H1 (cell line): ENCODE data around the gene C1QA. TPM values are rescaled to one million over a fixed set of nuclear protein-coding genes. Genes with fewer than 3 reads are reported as not detected.

Experiments used
- CTCF ChIA-PET: fragments of 300-600 bp; sonication (Branson Sonifier 250); formaldehyde crosslinking; loops from one replicate; lab custom pipeline; 2021; ENCODE audit not compliant: partially characterized antibody; lab: Charles Lee
- POLR2A ChIA-PET: fragments of 300-600 bp; sonication (Branson Sonifier 250); formaldehyde crosslinking; loops from one replicate; lab custom pipeline; 2021; ENCODE audit warnings: inconsistent platforms; ENCODE audit not compliant: partially characterized antibody; lab: Charles Lee
- DNase-seq, 2 experiments: peaks; one replicate each; pipeline versions ENCODE4 v3.0.0 to v3.0.0-alpha.2; 2010 to 2022; ENCODE audit warnings: low spot score in 2 of 2, low read depth in 1 of 2, mixed read lengths in 1 of 2
- FAIRE-seq: peaks from 2 replicates; lab custom pipeline; 2011; peaks lifted over from hg19 to GRCh38; lab: Jason Lieb, UNC
- H2AFZ ChIP-seq: 2 replicates; pipeline ENCODE4 v1.8.1; 2012; ENCODE audit warnings: low read length, inconsistent platforms
- H2AK5ac ChIP-seq: 2 replicates; pipeline ENCODE4 v1.6.1; 2013; ENCODE audit warnings: low read depth, low read length
- H2BK120ac ChIP-seq: replicated peaks from 2 replicates; pipeline ENCODE3; 2013; ENCODE audit warnings: low read depth, low read length, inconsistent platforms
- H2BK12ac ChIP-seq: 2 replicates; pipeline ENCODE4 v1.6.1; 2013; ENCODE audit warnings: low read depth, low read length
- H2BK15ac ChIP-seq: 2 replicates; pipeline ENCODE4 v1.6.1; 2013; ENCODE audit warnings: low read length
- H2BK20ac ChIP-seq: 2 replicates; pipeline ENCODE4 v1.6.1; 2013; ENCODE audit warnings: low read length
- H2BK5ac ChIP-seq: 2 replicates; pipeline ENCODE4 v1.6.1; 2013; ENCODE audit warnings: low read depth, low read length
- H3K14ac ChIP-seq: 2 replicates; pipeline ENCODE4 v1.6.1; 2013; ENCODE audit warnings: inconsistent platforms; ENCODE audit not compliant: insufficient read length
- H3K18ac ChIP-seq: 2 replicates; pipeline ENCODE4 v1.6.1; 2013; ENCODE audit warnings: low read length; ENCODE audit errors: extremely low read depth
- H3K23ac ChIP-seq: 2 replicates; pipeline ENCODE4 v1.6.1; 2013; ENCODE audit warnings: inconsistent platforms; ENCODE audit not compliant: insufficient read length
- H3K23me2 ChIP-seq: 2 replicates; pipeline ENCODE4 v1.6.1; 2013; ENCODE audit warnings: low read depth, low read length
- H3K27ac ChIP-seq: 2 replicates; pipeline ENCODE4 v1.6.1; 2011; ENCODE audit warnings: low read depth, low read length, inconsistent platforms
- H3K27me3 ChIP-seq, 4 experiments: replicated peaks in 1 of 4; 1 replicate in 1 of 4; 2 replicates in 3 of 4; pipeline versions ENCODE4 v1.6.1 to v1.8.1; 2011 to 2013; ENCODE audit warnings: low read length in 3 of 4, mild to moderate bottlenecking in 3 of 4, inconsistent platforms in 2 of 4, mixed read lengths in 2 of 4, moderate library complexity in 1 of 4; ENCODE audit not compliant: control insufficient read depth in 3 of 4, insufficient read depth in 3 of 4; ENCODE audit errors: extremely low read depth in 1 of 4
- H3K36me3 ChIP-seq, 4 experiments: 2 replicates each; pipeline versions ENCODE4 v1.6.1 to v1.8.1; 2011 to 2013; ENCODE audit warnings: mild to moderate bottlenecking in 4 of 4, low read length in 3 of 4, moderate library complexity in 2 of 4, control low read depth in 1 of 4, inconsistent platforms in 1 of 4; ENCODE audit not compliant: insufficient read depth in 4 of 4, control insufficient read depth in 2 of 4
- H3K4ac ChIP-seq: replicated peaks from 2 replicates; pipeline ENCODE3; 2013; ENCODE audit warnings: low read length, low read depth, mixed read lengths, inconsistent platforms; ENCODE audit not compliant: insufficient read length
- H3K4me1 ChIP-seq, 4 experiments: replicated peaks in 1 of 4; 1 replicate in 1 of 4; 2 replicates in 3 of 4; pipeline versions ENCODE4 v1.6.1 to v1.8.1; 2011 to 2013; ENCODE audit warnings: low read length in 3 of 4, inconsistent platforms in 2 of 4, mixed read lengths in 1 of 4; ENCODE audit not compliant: insufficient read depth in 4 of 4, control insufficient read depth in 3 of 4
- H3K4me2 ChIP-seq, 2 experiments: 2 replicates each; pipeline versions ENCODE4 v1.6.1 to v1.8.1; 2011 to 2013; ENCODE audit warnings: low read depth in 2 of 2, low read length in 2 of 2, control low read depth in 1 of 2, inconsistent platforms in 1 of 2, mild to moderate bottlenecking in 1 of 2; ENCODE audit not compliant: insufficient read depth in 1 of 2
- H3K4me3 ChIP-seq, 4 experiments: fragments of 200-600, 300-600 bp in 1 of 4; sonication (generic), shearing (Covaris generic), sonication (Bioruptor Twin) in 1 of 4; 2 replicates each; pipeline versions ENCODE4 v1.5.1 to v1.8.1; 2011 to 2016; ENCODE audit warnings: low read length in 4 of 4, low read depth in 3 of 4, control low read depth in 2 of 4, inconsistent platforms in 2 of 4, mild to moderate bottlenecking in 2 of 4, mixed read lengths in 1 of 4, moderate library complexity in 1 of 4; ENCODE audit not compliant: insufficient read depth in 2 of 4; ENCODE audit errors: extremely low read depth in 1 of 4
- H3K56ac ChIP-seq: replicated peaks from 2 replicates; pipeline ENCODE3; 2013; ENCODE audit warnings: low read depth, mild to moderate bottlenecking, mixed read lengths, low read length, inconsistent platforms; ENCODE audit not compliant: insufficient read length
- H3K79me1 ChIP-seq: 2 replicates; pipeline ENCODE4 v1.6.1; 2013; ENCODE audit warnings: low read depth, low read length, control low read depth
- H3K79me2 ChIP-seq, 2 experiments: 2 replicates each; pipeline versions ENCODE4 v1.6.1 to v1.8.1; 2012 to 2013; ENCODE audit warnings: low read length in 2 of 2, mild to moderate bottlenecking in 2 of 2, inconsistent platforms in 1 of 2; ENCODE audit not compliant: insufficient read depth in 2 of 2, control insufficient read depth in 1 of 2
- H3K9ac ChIP-seq, 4 experiments: replicated peaks in 1 of 4; 1 replicate in 1 of 4; 2 replicates in 3 of 4; pipeline versions ENCODE4 v1.6.1 to v1.8.1; 2011 to 2013; ENCODE audit warnings: low read depth in 3 of 4, low read length in 3 of 4, control low read depth in 2 of 4, mild to moderate bottlenecking in 2 of 4, moderate library complexity in 2 of 4, inconsistent platforms in 1 of 4; ENCODE audit errors: extremely low read depth in 1 of 4
- H3K9me3 ChIP-seq, 2 experiments: 2 replicates each; pipeline versions ENCODE4 v1.6.1 to v1.8.1; 2012 to 2013; ENCODE audit warnings: mild to moderate bottlenecking in 2 of 2, moderate library complexity in 2 of 2, control low read depth in 1 of 2, inconsistent platforms in 1 of 2, low read depth in 1 of 2, low read length in 1 of 2, mixed read lengths in 1 of 2; ENCODE audit not compliant: insufficient read depth in 2 of 2
- H4K20me1 ChIP-seq, 2 experiments: replicated peaks in 1 of 2; 2 replicates each; pipeline versions ENCODE3 to v1.8.1; 2011 to 2013; ENCODE audit warnings: inconsistent platforms in 2 of 2, low read length in 2 of 2, mild to moderate bottlenecking in 1 of 2; ENCODE audit not compliant: insufficient read depth in 2 of 2, control insufficient read depth in 1 of 2
- H4K5ac ChIP-seq: 2 replicates; pipeline ENCODE4 v1.6.1; 2013; ENCODE audit warnings: low read length, low read depth, mixed read lengths, inconsistent platforms; ENCODE audit not compliant: insufficient read length
- H4K8ac ChIP-seq: 2 replicates; pipeline ENCODE4 v1.8.0; 2013; ENCODE audit warnings: mild to moderate bottlenecking, moderate library complexity, low read length, inconsistent platforms; ENCODE audit not compliant: insufficient read depth; ENCODE audit errors: extremely low read depth
- H4K91ac ChIP-seq: replicated peaks from 2 replicates; pipeline ENCODE3; 2013; ENCODE audit warnings: low read length, mixed read lengths, inconsistent platforms; ENCODE audit not compliant: insufficient read length
- SIX5 ChIP-seq: IDR thresholded peaks from 2 replicates; pipeline ENCODE4 v1.6.1; 2011; ENCODE audit warnings: mild to moderate bottlenecking, low read depth, low read length
- USF2 ChIP-seq: IDR thresholded peaks from 2 replicates; pipeline ENCODE4 v1.6.1; 2011; ENCODE audit warnings: low read length, improper control_type of control experiment
- WGBS, 2 experiments: shearing (Covaris generic) in 1 of 2; methylation state at CpG; one replicate each; pipeline versions ENCODE4 v1.1.6 to v1.1.7; 2013 to 2015; ENCODE audit warnings: low lambda C conversion rate in 2 of 2, mixed read lengths in 2 of 2, inconsistent platforms in 1 of 2, low coverage in 1 of 2, missing lambda C conversion rate in 1 of 2; ENCODE audit not compliant: insufficient replicate concordance in 2 of 2, insufficient coverage in 1 of 2, insufficient read length in 1 of 2; ENCODE audit errors: extremely low coverage in 1 of 2, missing lambda C conversion rate in 1 of 2; 5-methylcytosine and 5-hydroxymethylcytosine counted together
- polyA plus RNA-seq, 7 experiments: library from polyadenylated mRNA; depleted of rRNA in 3 of 7; stranded (reverse) in 5 of 7; unstranded in 2 of 7; fragments of >200 nt in 5 of 7; fragments of 200-250 nt in 2 of 7; gene quantifications; 1 replicate in 5 of 7; 2 replicates in 1 of 7; 4 replicates in 1 of 7; pipeline versions ENCODE4 v1.2.1 to v1.2.3, GENCODE V29; 2011 to 2013; ENCODE audit warnings: missing spikeins in 2 of 7, mixed read lengths in 2 of 7
- total RNA-seq: library from RNA; stranded (reverse); fragmentation: NEBNext Ultra II Directional; extraction: Animal tissue kit (Norgen Biotek cat#: 25700); gene quantifications from 2 replicates; pipeline ENCODE4 v1.2.1, GENCODE V29; 2021

Gene C1QA
- total and polyA plus RNA-seq, 2 of the 8 experiments (the other 6 are each of a cell fraction or from before 2014, with no cell fraction given) = not detected

- Histone ChIP-seq H4K20me1 (no peaks in the 10 kb centered on the region), H3K14ac (no peak overlapping the region), H3K9me3 (no peaks in the 10 kb centered on the region), H4K8ac (no peak overlapping the region; the same call in 1 of the 2 replicates), H4K5ac (no peak overlapping the region), H3K23ac (no peak overlapping the region), H2BK15ac (no peak overlapping the region), H3K4me3 (no peak overlapping the region), H2BK20ac (no peak overlapping the region), H4K91ac (no peak overlapping the region), H3K27me3 (no peaks in the 10 kb centered on the region), H2BK12ac (no peak overlapping the region), H3K79me1 (no peaks in the 10 kb centered on the region), H3K27ac (no peak overlapping the region), H3K4me2 (no peak overlapping the region), H3K4ac (no peak overlapping the region), H2BK120ac (no peak overlapping the region), H2AFZ (no peak overlapping the region), H3K18ac (no peak overlapping the region), H3K23me2 (peaks cover 3% of the 10 kb centered on the region; the same call in 1 of the 2 replicates), H3K4me1 (peaks cover 0 to 10% (median 2%) of the 10 kb centered on the region in 4 experiments; a peak in 3 of 7 replicates), H3K79me2 (no peaks in the 10 kb centered on the region), H3K56ac (no peak overlapping the region), H2AK5ac (no peak overlapping the region), H3K9ac (no peak overlapping the region), H2BK5ac (no peak overlapping the region), H3K36me3 (no peaks in the 10 kb centered on the region)
- no peak for DNase-seq
- ChIA-PET POLR2A (no interaction called here), CTCF (no interaction called here)
- 93% methylated on average over 17 of the region's 24 CpGs; no CpG with 5 or more reads in 1 of the 2 experiments for WGBS, 2 experiments
- TF ChIP-seq SIX5 = no peak
- no peak for TF ChIP-seq USF2
- FAIRE-seq = no peak
Observed at GRCh38 chr1:22588899-22589422, 47.5 kb upstream of the C1QA start.
